NOMO-1 treated with dmso at 0.1 percent for 144 hours (cell line): Measurements from ENCODE around the gene SMAD3.

Experiments
- DNase-seq: peaks from one replicate; lab custom pipeline; 2025; ENCODE audit not compliant: unreplicated experiment; lab: John Stamatoyannopoulos, UW

SMAD3 gene

DNA sequence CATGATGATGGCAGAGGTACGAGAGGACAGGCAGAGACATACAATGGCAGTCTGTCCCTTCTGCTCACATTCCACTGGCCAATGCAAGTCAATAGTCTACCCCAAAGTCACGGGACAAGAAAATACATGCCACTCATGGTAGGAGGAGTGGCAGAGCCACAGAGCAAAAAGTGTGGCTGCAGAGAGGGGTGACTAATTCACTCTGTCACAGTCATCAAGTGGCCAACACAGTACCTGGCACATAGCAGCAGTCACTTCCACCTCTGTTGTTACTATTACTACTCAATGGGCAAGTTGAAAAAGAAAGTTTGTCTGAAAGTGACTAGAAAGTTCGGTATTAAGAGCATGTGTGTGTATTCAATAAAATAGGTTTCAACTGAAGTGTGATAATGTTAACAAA is 91.4 kb downstream of the SMAD3 start:
- DNase-seq, result no peak

DNA sequence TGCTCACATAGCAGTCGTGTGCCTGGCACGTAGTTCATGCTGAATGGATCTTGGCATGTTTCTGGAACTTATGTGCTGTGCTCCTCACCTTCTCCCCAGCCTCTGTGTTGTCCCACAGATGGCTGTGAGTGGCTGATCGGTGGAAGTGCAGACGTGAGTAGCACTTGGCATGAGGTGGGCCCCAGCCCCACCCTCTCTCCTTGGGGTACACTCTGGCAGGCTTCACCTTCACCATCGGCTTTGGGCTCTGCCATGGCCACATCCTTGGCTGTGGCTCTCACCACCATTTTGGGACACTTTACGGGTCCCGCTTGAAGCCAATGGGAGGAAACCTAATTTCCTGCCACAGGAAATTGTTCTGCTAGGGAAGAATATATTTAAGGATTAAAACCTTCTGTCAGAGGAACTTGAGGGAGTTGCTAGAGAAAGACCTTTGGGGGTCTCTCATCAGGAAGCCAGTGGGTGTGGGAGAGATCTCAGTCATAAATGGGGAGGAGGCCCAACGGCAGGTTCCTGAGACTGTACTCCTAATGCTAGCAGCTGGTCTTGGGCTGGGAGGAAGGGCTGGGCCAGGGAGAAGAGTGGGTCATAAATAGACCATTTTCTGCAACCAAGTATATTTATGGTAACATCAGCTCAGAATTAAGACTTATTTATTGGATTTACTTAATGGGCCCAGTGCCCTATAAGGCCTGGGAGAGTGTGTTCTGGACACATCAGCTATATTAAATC is 92.3 kb downstream of the SMAD3 start:
- no peak for DNase-seq

DNA sequence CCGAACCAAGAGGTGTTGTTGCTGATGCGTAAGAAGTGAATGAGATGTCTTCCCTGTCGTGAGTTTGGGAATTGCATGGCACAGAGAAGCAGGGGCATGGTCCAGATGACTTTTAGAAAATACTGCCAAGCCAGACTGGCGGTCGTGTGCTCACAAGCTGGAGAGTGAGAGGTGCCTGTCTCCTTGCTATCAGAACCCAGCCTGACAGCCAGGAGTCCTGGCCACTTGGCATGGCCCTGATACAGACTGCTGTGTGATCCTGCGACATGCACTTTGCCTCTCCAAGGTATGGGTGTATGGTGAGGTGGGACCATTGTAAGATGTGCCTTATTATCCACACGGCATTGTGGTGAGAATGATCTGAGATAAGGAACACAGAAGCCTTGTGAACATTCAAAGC is 93.0 kb downstream of the SMAD3 start:
- DNase-seq, result no peak

DNA sequence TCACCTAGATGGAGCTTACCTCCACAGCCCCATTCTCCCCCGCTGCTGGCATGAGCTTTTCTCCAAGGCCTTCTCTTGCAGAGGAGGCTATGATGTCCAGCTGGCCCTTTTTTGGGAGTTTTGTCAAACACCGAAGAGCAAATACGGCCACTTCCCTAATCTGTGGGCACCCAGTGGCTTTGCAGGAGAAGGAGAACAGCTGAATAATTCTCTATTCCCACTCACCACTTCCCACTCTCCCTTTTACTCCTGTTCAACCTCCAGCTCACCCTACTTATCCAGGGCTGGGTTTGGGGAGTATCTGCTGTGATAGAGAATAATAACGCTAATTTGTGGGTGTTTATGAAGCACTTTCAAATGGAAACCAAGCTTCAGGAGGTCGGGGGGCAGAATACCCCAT is 96.0 kb downstream of the SMAD3 start:
- DNase-seq, result no peak

DNA sequence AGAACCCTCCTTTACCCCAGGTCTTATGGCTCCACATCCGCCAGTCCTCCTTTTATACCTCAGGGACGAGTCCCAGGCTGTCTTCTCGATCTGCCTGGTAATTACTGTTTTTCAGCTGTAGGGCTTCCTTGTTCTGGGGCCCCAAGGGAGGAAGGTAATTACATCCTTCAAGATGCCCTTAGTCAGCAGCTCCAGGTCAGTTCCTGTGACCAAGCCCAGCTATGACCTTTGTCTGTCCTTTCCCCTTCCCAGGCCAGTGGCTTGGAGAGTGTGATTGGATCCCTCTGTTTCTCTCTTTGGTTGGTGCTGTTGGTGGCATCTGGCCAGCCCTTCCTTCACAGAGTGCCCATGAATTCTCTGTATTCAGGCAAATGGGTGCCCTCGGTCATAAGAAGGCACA is 96.5 kb downstream of the SMAD3 start:
- no peak for DNase-seq

DNA sequence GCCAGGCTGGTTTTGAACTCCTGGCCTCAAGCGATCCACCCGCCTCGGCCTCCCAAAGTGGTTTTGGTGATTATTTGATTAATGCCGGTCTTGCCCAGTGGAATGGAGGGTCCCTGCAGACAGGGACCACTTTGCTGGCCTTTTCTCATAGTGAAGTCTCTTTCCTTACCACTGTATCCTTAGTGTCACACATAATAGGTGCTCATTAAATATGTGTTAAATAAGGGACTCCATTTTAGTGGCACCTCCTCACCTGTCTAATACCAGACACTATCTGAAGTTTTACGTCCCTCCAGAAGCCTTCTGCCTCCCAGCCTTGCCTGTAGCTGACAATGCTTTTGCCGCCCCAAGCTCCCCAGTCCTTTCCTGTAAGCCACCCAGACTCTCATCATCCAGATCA is 97.8 kb downstream of the SMAD3 start:
- no peak for DNase-seq

DNA sequence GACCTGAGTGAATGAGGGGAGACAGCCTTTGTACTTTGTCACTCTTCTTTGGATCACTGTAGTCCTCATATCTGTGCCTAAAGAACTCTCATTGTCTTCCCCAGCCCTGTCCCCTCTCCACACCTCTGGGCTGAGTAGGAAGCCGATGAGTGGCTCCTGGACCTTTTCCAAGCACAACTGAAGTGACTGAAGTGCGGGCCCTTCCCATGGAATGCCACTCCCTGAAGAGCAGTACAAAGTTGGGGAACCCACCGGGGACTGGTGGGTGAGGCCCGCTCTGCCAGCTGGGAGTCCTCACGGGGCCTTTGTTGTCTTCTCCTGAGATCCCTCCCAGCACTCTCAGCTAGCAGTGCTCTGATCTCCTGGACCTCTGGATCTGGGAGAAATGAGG is 99.0 kb downstream of the SMAD3 start:
- DNase-seq, result no peak

DNA sequence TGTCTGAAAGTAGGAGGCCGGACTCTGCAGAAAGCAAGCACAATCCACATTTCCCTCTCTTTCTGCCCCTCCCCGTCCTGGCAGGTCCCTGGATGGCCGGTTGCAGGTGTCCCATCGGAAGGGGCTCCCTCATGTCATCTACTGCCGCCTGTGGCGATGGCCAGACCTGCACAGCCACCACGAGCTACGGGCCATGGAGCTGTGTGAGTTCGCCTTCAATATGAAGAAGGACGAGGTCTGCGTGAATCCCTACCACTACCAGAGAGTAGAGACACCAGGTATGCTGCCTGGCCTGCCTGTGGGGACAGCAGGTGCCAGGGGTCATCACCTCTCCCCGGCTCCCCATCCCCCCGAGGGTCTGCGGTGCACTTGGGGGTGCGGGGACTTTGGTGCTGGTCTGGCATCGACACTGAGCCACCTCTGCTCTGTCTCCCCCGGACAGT is 99.4 kb downstream of the SMAD3 start:
- DNase-seq, result no peak

DNA sequence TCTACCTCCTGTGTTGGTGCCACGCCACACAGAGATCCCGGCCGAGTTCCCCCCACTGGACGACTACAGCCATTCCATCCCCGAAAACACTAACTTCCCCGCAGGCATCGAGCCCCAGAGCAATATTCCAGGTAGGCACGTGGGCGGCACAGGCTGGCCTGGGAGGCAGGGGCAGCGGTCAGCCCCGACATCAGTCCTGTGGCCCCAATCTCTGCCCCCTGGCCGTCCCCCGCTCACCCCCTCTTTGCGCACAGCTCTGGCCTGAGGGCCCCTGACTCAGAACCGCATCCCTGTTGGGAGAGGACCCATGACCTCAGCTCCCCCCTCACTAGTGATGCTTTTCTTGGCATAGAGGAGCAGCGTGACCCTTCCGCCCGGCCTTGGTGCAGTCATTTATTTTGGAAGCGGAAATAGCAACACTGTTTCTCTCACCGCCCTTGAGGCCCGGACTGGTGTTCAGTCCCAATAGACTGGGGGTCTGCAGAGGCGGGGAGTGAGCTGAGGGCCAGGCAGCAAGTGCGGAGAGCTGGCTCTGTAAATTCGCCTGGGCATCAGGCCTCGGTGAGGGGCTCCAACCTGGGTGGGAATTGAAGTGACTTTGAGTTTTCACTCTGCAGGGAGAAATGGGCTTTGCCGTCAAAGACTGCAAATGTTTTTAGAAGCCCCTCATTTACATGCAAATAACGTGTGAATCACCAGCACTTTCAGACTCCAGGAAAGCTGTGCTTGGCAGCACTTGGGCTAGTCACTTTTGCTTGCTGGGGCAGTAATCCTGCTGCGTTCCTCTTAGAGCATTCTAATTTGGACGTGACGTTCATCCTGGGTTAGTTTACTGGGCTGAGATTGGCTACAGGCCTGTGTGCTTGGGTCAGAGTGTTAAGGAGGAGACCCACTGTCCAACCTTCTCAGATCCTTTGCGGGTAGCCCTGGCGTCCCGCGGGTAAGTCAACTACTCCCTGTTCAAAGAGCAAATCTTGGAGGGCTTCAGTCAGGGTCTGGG is 100.2 kb downstream of the SMAD3 start:
- DNase-seq, result no peak

DNA sequence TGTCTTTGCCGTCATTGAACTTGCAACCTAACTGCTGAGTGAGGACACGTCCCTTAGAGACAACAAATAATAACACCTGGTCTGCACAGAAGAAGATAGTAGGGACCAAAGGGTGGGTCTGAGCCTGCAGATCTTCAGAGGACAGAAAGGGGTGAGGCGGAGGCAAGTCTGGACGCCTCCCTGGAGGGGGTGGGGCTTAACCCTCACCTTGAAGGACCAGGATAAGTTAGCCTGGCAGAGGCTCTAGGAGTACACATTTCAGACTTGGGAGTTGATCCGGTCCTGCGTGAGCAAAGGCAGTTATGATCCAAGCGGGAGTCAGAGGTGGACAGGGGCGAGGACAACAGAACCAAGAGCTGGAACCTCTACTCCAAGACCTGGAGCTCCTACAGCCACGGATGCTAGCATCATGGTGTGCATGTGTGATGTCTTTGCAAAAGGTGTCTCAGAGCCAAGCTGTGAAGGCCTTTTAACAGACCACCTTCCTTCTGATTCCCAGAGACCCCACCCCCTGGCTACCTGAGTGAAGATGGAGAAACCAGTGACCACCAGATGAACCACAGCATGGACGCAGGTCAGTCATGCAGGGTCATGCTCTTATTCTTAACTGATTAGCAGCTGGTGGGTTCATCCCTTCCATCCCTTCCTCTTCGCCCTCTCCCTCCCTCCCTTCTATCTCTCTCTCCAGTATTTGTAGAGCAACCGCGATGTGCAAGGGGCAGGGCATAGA is 101.0 kb downstream of the SMAD3 start:
- no peak for DNase-seq

DNA sequence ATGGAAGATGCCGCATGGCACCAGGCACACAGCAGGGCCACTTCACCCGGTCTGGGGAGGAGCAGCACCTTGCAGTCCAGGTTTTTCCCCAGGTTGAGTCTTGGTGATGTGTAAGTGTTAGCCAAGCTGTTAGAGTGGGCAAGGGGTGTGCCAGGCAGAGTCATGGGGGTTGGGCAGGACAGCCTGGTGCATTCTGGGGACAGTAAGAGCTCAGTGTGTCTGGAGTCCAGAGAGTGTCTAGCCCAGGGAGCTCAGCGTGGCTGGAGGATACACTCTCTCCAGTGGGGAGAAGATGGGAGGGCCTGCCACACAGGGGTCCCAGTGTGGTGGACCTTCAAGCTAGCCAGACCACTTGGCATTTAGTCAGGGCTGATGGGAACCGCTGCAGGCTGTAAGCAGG is 101.7 kb downstream of the SMAD3 start:
- DNase-seq, result no peak

DNA sequence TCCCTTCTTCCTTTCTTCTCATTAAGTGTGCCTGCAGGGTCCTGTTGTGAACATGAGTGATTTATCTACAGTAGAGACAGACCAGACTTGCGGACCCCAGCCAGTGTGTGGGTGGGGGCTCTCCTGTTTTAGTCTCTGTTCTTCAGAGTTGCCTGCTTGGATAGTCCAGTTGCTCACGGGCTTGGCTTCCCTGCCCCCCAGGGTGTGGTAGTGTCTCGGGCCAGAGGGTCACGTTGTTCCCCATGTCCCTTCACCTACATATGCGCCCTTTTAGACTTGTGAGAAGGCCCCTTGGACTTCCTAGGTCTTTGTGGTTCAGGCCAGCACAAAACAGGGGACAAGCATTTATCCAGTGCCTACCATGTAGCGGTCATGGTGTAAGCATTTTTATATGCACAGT is 103.3 kb downstream of the SMAD3 start:
- DNase-seq, result no peak

DNA sequence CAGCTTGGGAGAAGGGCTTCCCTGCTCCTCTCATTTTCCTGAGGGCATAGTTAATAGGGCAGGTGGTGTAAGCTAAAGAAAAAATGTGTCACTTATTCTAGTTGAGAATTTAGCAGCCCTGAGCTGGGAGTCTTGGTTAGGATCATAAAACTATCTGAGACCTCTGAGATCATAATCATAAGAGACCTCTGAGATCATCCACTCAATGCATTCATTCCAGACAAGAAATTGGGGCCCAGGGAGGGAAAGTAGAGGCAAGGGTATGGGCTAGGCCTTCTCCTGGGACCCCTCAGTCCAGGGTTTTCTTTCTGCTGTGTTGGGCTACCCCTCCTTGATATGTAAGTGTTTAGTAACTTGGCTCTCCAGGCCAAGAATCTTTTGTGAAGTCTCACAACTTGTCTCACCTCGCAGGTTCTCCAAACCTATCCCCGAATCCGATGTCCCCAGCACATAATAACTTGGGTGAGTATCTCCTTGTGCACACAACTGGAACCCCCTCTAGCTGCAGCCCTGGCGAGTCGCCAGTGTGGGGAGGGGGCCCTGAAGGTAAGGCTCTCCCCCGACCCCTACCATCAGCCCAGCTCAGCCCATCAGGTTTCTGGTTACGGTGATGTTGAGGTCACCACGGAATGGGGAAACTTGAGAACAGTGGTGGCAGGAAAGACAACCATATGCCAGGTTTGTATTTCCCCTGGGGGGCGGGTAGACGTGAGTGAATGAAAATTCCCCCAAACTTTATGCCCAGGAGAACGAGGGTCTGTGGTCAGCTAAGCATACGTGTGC is 104.9 kb downstream of the SMAD3 start:
- no peak for DNase-seq

DNA sequence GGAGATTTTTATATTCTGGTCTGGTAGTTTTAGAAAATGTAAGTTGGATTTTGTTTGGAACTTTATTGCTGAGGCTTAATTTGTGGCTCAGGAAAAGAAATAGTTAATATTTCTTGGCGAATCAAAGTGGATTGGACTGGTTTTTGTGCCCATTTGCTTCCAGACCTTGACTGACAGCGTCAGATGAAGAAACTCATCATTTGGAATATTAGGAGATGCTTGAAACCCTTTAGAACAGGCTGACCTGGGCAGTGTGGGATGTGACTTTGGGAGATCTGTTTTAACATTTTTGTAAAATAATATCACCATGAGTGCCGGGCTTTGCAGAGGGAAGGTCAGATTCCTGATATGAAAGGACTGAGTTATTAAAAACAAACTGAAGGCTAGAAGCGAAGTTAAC is 106.1 kb downstream of the SMAD3 start:
- no peak for DNase-seq

DNA sequence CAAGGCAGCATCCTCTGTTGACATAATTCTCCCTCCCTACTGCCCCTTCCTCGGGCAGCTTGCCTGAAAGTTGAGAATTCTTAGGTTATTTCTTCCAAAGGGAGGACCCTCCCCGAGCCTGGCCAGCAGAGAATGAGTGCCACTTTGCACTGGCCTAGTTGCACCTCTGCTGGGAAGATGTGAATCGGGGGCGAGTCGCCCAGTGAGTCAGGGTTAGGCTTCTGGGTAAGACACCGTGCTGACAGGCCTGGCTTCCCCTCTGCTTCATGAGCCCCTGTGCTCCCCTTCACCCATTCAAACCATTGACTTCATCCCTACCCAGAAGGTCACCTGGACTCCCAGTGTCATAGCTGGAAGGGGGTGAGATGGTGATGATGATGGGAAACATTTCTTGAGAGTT is 106.8 kb downstream of the SMAD3 start:
- DNase-seq, result no peak

DNA sequence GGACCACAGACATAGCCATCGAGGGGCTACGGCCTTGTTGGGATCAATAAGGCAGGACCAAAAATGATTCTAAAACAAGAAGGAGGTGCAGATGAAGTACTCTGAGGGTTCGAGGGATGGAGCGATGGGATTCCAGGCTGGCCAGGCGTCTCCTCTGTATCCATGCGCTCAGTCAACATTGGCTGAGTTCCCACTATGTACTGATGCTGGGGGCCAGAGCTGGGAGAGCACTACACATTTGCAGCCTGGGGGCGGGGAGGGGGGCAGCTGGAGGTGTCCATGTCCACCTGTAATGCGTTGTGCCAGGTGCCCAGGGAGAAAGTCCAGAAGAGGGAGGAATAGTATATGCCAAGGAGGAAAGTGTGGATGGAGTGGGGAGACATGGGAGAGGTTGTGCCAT is 107.6 kb downstream of the SMAD3 start:
- DNase-seq, result no peak

DNA sequence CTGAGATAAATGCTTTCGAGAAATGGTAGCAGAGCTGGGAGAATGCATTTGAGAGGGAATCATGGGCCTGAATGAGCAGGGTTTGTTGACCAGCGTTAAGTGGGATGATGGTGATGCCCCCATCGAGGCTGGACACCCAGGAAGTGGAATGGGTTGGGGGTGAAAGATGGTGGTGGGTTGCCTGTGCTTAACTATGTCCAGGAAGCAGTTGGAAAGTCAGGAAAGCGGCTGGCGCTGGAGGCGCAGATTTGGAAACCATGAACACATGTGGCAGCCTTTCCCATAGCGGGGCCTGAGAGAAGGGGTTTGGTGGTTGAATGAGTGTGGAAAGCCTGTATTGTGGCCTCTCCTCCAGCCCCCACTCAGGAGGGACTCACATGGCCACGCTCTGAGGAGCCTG is 108.4 kb downstream of the SMAD3 start:
- no peak for DNase-seq

DNA sequence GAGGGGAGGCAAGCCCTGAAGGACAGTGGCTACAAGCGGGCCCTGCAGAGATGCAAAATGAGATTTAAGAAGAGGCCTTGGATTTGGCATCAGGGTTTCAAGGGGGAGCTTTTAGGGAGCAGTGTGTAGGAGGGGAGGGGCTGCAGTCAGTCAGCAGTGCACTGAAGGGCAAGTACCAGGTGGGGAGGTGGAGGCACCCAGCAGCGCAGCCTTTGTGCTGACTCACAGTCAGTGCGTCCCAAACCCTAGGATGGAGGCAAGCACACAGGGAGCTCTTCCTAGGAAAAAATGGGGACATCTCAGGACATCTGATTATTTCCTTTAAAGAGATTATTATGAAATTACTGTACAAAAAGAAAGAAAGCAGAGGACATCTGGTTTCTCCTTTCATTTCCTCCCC is 109.0 kb downstream of the SMAD3 start:
- no peak for DNase-seq

DNA sequence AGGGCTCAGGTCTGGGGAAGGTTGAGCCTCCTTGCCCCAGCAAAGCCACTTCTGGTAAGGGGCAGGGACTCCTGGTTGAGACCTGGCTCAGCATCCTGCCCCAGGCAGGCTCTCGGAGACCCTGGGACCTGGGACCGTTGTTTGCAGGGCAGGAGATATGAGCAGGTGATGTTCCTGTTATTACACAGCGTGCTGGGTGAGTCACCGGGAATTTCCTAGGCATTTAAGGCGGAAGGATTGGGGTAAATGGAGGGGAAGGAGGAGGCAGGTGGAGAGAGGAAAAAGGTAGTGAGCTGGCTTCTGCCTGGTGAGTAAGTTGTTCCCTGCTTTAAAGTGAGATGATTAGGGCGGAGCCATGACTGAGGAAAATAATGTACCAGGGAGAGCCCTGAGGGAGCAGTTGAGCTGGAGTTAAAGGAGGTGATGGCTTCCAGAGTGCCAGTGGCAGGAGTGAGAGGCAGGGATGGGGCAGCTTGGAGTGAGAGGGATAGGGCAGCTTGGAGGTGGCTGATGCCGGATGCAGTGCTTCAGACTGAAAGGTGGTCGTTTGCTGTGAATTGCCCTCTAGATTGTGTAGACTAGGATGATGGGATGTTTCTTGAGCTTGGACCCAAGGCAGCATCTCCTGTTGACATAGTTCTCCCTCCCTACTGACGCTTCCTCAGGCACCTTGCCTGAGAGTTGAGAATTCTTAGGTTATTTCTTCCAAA is 109.6 kb downstream of the SMAD3 start:
- no peak for DNase-seq

DNA sequence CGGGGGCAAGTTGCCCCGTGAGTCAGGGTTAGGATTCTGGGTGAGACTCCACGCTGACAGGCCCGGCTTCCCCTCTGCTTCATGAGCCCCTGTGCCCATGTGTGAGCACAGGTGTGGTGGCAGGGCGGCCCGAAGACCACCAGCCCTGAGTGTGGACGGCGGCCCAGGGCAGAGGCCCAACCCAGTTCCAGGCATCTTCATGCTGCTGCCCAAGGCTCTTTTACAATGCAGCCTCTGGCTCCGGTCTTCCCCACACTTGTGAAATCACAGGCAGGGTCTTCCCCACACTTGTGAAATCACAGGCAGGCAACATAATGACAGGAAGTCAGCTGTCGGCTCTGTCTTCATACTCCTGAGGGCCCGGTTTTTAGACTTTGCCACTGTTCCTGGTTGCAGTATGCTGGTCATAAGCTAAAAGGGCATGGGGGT is 110.3 kb downstream of the SMAD3 start:
- DNase-seq, result peak; percentile 95
